Mucosa of stomach (tissue), 1 donor: ENCODE measurements around the gene GJB1.

Experiments used
- H3K27me3 ChIP-seq: one replicate; pipeline ENCODE4 v1.7.0; 2013; ENCODE audit warnings: mild to moderate bottlenecking, low read length; ENCODE audit not compliant: control insufficient read depth, insufficient read depth
- H3K36me3 ChIP-seq: one replicate; pipeline ENCODE4 v1.7.0; 2013; ENCODE audit warnings: low read length; ENCODE audit not compliant: control insufficient read depth, insufficient read depth
- H3K4me1 ChIP-seq: one replicate; pipeline ENCODE4 v1.7.0; 2013; ENCODE audit warnings: mild to moderate bottlenecking, low read length; ENCODE audit not compliant: control insufficient read depth, insufficient read depth
- H3K4me3 ChIP-seq: one replicate; pipeline ENCODE4 v1.7.0; 2013; ENCODE audit warnings: low read length
- H3K9ac ChIP-seq: one replicate; pipeline ENCODE4 v1.7.0; 2013; ENCODE audit warnings: mild to moderate bottlenecking, low read length, moderate library complexity
- H3K9me3 ChIP-seq: one replicate; pipeline ENCODE4 v1.7.0; 2013; ENCODE audit warnings: mild to moderate bottlenecking, low read length, moderate library complexity; ENCODE audit not compliant: control insufficient read depth
- donor health status: Pancreatic carcinoma.

The GJB1 gene

DNA sequence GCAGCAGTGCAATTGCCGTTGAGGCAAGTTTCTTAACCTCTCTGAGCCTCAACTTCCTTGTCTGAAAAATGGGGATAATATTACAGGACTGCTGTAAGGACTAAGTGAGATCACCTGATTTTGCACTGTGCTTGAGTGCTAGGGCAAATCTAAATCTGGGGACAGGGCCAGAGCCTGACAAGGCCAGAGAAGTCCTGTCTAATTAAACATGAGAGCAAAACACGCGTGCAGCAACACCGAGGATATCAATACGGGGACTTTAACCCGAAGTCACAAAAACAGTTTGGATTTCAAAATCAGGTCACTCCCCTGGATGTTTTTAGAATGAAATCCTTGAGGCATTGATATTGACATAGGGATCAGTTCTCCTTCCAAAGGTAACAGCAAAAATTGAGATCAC is 5.7 kb upstream of the GJB1 start:
- peaks cover 30% of the 10 kb centered on the region for H3K4me1 ChIP-seq
- no peak overlapping the region for H3K9ac ChIP-seq
- no peak overlapping the region for H3K4me3 ChIP-seq
- H3K9me3 ChIP-seq = no peaks in the 10 kb centered on the region
- H3K27me3 ChIP-seq = no peaks in the 10 kb centered on the region
- H3K36me3 ChIP-seq = no peaks in the 10 kb centered on the region

GRCh38 chrX:71221145-71221544 is 1.9 kb upstream of the GJB1 start:
- H3K36me3 ChIP-seq = no peaks in the 10 kb centered on the region
- no peaks in the 10 kb centered on the region for H3K9me3 ChIP-seq
- peaks cover 18% of the 10 kb centered on the region for H3K4me1 ChIP-seq
- H3K27me3 ChIP-seq = no peaks in the 10 kb centered on the region
- no peak overlapping the region for H3K4me3 ChIP-seq
- no peak overlapping the region for H3K9ac ChIP-seq

GRCh38 chrX:71224098-71224708 is 1.2 kb downstream of the GJB1 start:
- Histone ChIP-seq H3K36me3 (no peaks in the 10 kb centered on the region), H3K27me3 (no peaks in the 10 kb centered on the region), H3K9ac (no peak overlapping the region), H3K4me3 (no peak overlapping the region), H3K4me1 (peaks cover 8% of the 10 kb centered on the region), H3K9me3 (no peaks in the 10 kb centered on the region)

DNA sequence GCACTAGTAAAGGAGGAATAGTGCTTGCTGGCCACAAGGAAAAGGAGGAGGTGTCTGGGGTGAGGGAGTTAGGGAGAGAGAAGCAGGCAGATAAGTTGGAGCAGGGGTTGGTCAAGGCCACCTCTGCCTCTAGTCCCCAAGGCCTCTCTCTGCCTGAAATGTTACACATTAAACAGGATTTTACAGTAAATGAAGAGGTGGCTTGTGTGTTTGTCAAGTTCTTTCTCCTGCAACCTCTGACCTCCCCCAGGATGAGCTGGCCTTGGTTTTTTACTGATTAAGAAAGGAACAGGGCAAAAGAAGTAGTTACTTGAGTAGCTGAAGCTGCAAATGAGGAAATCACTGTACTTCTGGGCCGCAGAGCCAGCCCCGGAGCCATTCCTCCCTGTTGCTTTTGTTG is 2.0 kb downstream of the GJB1 start:
- H3K9me3 ChIP-seq = no peaks in the 10 kb centered on the region
- no peak overlapping the region for H3K4me3 ChIP-seq
- no peaks in the 10 kb centered on the region for H3K36me3 ChIP-seq
- no peaks in the 10 kb centered on the region for H3K27me3 ChIP-seq
- no peak overlapping the region for H3K9ac ChIP-seq
- H3K4me1 ChIP-seq = peaks cover 8% of the 10 kb centered on the region

GRCh38 chrX:71225676-71226075 is 2.7 kb downstream of the GJB1 start:
- no peaks in the 10 kb centered on the region for H3K9me3 ChIP-seq
- no peaks in the 10 kb centered on the region for H3K36me3 ChIP-seq
- H3K4me1 ChIP-seq = peaks cover 8% of the 10 kb centered on the region
- no peak overlapping the region for H3K4me3 ChIP-seq
- no peak overlapping the region for H3K9ac ChIP-seq
- H3K27me3 ChIP-seq = no peaks in the 10 kb centered on the region

DNA sequence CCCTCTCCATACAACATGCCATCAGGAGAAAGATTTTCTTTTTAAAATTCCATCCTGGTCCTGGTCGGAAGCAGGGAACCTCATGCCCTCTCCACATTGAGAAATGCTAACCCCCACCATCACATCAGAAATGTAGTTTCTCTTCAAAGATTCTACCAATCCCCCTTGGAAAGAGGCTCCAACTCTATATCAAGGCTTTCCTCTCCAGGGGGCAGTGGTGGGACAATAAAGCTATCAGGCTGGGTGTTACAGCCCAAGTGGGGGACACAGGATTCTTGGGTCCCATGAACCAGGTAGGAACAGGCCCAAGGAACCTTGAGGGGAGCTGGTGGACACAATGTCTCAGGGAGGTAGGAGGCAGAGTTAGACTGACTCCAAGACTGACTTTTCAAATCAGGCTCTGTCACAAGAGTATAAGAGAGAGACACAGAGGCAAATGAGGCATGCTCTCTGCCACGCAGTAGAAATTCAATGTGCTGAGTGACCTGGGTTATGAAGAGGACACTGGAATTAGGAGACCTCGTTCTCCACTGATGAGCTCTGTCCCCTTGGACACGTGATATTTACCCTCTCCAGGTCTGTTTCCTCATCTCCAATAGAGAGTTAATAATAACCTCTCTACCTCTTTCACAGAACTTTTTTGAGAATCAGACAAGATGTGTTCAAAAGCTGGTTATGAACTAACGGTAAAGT is 4.5 kb downstream of the GJB1 start:
- Histone ChIP-seq H3K27me3 (no peaks in the 10 kb centered on the region), H3K36me3 (no peaks in the 10 kb centered on the region), H3K9ac (no peak overlapping the region), H3K9me3 (no peaks in the 10 kb centered on the region), H3K4me3 (no peak overlapping the region), H3K4me1 (peaks cover 8% of the 10 kb centered on the region)

GRCh38 chrX:71228063-71228642 is 5.1 kb downstream of the GJB1 start:
- no peak overlapping the region for H3K9ac ChIP-seq

DNA sequence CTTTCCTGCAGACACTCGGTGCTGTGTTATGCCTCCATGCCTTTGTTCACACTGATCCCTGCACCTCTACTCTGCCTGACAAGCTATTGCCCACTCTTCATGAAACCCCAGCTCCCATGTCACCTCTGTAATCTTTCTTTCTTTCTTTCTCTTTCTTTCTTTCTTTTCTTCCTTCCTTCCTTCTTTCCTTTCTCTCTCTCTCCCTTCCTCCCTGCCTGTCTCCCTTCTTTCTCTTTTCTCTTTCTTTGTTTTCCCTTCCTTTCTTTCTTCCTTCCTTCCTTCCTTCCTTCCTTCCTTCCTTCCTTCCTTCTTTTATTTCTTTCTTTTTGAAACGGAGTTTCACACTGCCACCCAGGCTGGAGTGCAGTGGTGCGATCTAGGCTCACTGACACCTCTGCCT is 12.5 kb downstream of the GJB1 start:
- no peak overlapping the region for H3K4me3 ChIP-seq

More at GRCh38 chrX:71228063-71228642, 5.1 kb downstream of the GJB1 start:
- Histone ChIP-seq H3K27me3 (no peaks in the 10 kb centered on the region), H3K4me3 (no peak overlapping the region), H3K36me3 (no peaks in the 10 kb centered on the region), H3K4me1 (peaks cover 8% of the 10 kb centered on the region), H3K9me3 (no peaks in the 10 kb centered on the region)

GRCh38 chrX:71236836-71237235 is 13.8 kb downstream of the GJB1 start:
- Histone ChIP-seq H3K4me1 (no peaks in the 10 kb centered on the region), H3K36me3 (no peaks in the 10 kb centered on the region), H3K9ac (no peak overlapping the region), H3K4me3 (no peak overlapping the region), H3K27me3 (no peaks in the 10 kb centered on the region), H3K9me3 (no peaks in the 10 kb centered on the region)

More for the DNA sequence above, 12.5 kb downstream of the GJB1 start:
- Histone ChIP-seq H3K4me1 (no peaks in the 10 kb centered on the region), H3K9me3 (no peaks in the 10 kb centered on the region), H3K27me3 (no peaks in the 10 kb centered on the region), H3K9ac (no peak overlapping the region), H3K36me3 (no peaks in the 10 kb centered on the region)

DNA sequence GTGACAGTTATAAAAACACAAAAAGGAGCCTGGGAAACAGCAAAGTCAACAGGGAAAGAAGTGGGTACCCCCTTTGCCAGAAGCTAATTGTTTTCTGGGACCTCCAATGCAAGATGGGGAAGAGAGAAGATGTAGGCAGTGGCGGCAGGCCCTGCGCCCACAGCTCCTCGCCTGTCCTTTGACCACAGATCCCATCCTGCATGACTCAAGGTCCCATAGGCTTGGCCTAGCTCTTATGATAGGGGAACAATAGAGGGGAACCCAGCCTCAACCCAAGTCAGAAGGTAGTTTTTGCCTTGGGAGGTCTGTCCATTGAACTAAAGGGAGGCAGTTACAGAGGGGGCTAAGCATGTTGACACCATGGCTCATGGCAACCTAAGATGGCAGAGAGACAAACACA is 16.8 kb downstream of the GJB1 start:
- Histone ChIP-seq H3K27me3 (no peaks in the 10 kb centered on the region), H3K9me3 (no peaks in the 10 kb centered on the region), H3K4me1 (no peaks in the 10 kb centered on the region), H3K9ac (no peak overlapping the region), H3K4me3 (no peak overlapping the region), H3K36me3 (no peaks in the 10 kb centered on the region)

- no peaks in the 10 kb centered on the region for H3K27me3 ChIP-seq
- H3K9me3 ChIP-seq = no peaks in the 10 kb centered on the region
- no peaks in the 10 kb centered on the region for H3K36me3 ChIP-seq
- H3K4me1 ChIP-seq = no peaks in the 10 kb centered on the region
- H3K9ac ChIP-seq = no peak overlapping the region
- H3K4me3 ChIP-seq = no peak overlapping the region
These were observed 18.3 kb downstream of the GJB1 start for GRCh38 chrX:71241301-71241700.

DNA sequence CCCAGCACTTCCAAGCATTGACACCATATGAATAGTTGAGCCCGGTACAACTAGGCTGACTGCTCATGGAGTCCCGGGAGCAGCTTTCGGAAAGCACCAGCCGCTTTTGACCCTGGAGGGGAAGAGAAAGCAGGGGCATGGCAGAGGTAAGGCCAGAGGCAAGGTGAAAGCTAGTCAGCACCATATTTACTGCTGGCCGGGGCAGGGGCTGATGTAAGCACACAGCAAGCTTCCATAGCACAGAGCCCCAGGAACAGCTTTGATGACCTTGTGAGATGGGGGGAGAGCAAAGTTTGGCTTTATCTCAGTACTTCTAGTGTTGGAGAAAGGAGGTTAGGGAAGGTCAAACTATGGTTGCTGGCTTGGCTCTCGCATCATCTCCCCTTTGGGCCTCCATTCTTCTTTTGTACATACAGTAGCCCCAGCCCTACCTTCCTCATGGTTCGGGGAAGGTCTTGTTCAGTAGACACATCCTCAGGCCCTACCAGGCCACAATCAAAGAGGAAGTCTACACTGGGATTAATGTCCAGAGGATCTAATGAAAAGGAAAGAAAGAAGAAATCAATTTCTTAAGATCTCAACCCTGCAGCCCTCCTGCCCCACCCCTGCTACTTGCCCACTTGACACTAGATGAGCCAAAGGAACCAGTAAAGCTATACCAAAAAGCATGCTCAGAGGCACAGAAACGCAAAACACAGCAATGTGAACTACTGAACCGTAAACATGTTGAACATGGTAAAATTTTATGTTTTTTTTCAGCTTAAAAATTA is 21.5 kb downstream of the GJB1 start:
- no peak overlapping the region for H3K9ac ChIP-seq
- no peaks in the 10 kb centered on the region for H3K9me3 ChIP-seq
- no peak overlapping the region for H3K4me3 ChIP-seq
- H3K4me1 ChIP-seq = no peaks in the 10 kb centered on the region
- no peaks in the 10 kb centered on the region for H3K27me3 ChIP-seq
- H3K36me3 ChIP-seq = no peaks in the 10 kb centered on the region
